Measurements from ENCODE around the gene BLOC1S5. TPM values are rescaled to one million over a fixed set of nuclear protein-coding genes. Genes with fewer than 3 reads are reported as not detected.

The BLOC1S5 gene
- total and polyA plus RNA-seq, 2 of the 13 experiments (the other 11 are each of a cell fraction or from before 2014, with no cell fraction given) = 10.5 to 41.5 TPM

- TF ChIP-seq GMEB2 (CRISPR knock-in tag; IDR thresholded peaks at IDR 0.05; ENCODE audit: low read depth) (no peak), FOXP1 (IDR thresholded peaks at IDR 0.05) (peak; percentile 87), FOXP1 (CRISPR knock-in tag; IDR thresholded peaks at IDR 0.05) (peak; percentile 99), GTF2F1 (IDR thresholded peaks at IDR 0.05; ENCODE audit: low read length) (no peak), HDAC1 (CRISPR knock-in tag; IDR thresholded peaks at IDR 0.05) (peak; percentile 95), PPARG (CRISPR knock-in tag; conservative IDR thresholded peaks at IDR 0.05) (peak; percentile 100), MAX (IDR thresholded peaks at IDR 0.05) (peak; percentile 97), U2AF2 (IDR thresholded peaks at IDR 0.05; ENCODE audit: low read depth, low read length) (no peak), CCAR2 (optimal IDR thresholded peaks at IDR 0.05; ENCODE audit: low read depth, low read length) (peak; percentile 42), ZFP91 (CRISPR knock-in tag; IDR thresholded peaks at IDR 0.05; ENCODE audit: borderline replicate concordance) (peak; percentile 88), HMGA1 (CRISPR knock-in tag; conservative IDR thresholded peaks at IDR 0.05) (no peak)
- TF ChIP-seq, protein P1, sequence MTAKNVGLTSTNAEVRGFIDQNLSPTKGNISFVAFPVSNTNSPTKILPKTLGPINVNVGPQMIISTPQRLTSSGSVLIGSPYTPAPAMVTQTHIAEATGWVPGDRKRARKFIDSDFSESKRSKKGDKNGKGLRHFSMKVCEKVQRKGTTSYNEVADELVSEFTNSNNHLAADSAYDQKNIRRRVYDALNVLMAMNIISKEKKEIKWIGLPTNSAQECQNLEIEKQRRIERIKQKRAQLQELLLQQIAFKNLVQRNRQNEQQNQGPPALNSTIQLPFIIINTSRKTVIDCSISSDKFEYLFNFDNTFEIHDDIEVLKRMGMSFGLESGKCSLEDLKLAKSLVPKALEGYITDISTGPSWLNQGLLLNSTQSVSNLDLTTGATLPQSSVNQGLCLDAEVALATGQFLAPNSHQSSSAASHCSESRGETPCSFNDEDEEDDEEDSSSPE (CRISPR knock-in tag; IDR thresholded peaks at IDR 0.05) = no peak; the same call in 1 of the 2 replicates
- TF ChIP-seq, protein P2, sequence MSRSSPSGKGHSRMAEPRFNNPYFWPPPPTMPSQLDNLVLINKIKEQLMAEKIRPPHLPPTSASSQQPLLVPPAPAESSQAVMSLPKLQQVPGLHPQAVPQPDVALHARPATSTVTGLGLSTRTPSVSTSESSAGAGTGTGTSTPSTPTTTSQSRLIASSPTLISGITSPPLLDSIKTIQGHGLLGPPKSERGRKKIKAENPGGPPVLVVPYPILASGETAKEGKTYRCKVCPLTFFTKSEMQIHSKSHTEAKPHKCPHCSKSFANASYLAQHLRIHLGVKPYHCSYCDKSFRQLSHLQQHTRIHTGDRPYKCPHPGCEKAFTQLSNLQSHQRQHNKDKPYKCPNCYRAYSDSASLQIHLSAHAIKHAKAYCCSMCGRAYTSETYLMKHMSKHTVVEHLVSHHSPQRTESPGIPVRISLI (CRISPR knock-in tag; IDR thresholded peaks at IDR 0.05; ENCODE audit: borderline replicate concordance) = peak; percentile 92
- TF ChIP-seq, protein P3, sequence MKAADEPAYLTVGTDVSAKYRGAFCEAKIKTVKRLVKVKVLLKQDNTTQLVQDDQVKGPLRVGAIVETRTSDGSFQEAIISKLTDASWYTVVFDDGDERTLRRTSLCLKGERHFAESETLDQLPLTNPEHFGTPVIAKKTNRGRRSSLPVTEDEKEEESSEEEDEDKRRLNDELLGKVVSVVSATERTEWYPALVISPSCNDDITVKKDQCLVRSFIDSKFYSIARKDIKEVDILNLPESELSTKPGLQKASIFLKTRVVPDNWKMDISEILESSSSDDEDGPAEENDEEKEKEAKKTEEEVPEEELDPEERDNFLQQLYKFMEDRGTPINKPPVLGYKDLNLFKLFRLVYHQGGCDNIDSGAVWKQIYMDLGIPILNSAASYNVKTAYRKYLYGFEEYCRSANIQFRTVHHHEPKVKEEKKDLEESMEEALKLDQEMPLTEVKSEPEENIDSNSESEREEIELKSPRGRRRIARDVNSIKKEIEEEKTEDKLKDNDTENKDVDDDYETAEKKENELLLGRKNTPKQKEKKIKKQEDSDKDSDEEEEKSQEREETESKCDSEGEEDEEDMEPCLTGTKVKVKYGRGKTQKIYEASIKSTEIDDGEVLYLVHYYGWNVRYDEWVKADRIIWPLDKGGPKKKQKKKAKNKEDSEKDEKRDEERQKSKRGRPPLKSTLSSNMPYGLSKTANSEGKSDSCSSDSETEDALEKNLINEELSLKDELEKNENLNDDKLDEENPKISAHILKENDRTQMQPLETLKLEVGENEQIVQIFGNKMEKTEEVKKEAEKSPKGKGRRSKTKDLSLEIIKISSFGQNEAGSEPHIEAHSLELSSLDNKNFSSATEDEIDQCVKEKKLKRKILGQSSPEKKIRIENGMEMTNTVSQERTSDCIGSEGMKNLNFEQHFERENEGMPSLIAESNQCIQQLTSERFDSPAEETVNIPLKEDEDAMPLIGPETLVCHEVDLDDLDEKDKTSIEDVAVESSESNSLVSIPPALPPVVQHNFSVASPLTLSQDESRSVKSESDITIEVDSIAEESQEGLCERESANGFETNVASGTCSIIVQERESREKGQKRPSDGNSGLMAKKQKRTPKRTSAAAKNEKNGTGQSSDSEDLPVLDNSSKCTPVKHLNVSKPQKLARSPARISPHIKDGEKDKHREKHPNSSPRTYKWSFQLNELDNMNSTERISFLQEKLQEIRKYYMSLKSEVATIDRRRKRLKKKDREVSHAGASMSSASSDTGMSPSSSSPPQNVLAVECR (CRISPR knock-in tag; IDR thresholded peaks at IDR 0.05; ENCODE audit: borderline replicate concordance) = peak; percentile 74; the same call in 1 of the 2 replicates
- TF ChIP-seq, protein P4, sequence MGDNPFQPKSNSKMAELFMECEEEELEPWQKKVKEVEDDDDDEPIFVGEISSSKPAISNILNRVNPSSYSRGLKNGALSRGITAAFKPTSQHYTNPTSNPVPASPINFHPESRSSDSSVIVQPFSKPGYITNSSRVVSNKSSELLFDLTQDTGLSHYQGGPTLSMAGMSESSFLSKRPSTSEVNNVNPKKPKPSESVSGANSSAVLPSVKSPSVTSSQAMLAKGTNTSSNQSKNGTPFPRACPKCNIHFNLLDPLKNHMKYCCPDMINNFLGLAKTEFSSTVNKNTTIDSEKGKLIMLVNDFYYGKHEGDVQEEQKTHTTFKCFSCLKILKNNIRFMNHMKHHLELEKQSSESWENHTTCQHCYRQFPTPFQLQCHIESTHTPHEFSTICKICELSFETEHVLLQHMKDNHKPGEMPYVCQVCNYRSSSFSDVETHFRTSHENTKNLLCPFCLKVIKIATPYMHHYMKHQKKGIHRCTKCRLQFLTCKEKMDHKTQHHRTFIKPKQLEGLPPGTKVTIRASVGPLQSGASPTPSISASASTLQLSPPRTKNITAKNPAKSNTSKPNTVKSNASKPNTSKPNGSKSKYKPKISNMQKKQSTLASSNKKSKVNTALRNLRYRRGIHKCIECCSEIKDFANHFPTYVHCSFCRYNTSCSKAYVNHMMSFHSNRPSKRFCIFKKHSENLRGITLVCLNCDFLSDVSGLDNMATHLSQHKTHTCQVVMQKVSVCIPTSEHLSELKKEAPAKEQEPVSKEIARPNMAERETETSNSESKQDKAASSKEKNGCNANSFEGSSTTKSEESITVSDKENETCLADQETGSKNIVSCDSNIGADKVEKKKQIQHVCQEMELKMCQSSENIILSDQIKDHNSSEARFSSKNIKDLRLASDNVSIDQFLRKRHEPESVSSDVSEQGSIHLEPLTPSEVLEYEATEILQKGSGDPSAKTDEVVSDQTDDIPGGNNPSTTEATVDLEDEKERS (CRISPR knock-in tag; IDR thresholded peaks at IDR 0.05) = peak; percentile 87
Measured at GRCh38 chr6:7974938-7975763, 89.0 kb downstream of the BLOC1S5 start (continued).
